ENCODE results near the gene AIG1.

DNA sequence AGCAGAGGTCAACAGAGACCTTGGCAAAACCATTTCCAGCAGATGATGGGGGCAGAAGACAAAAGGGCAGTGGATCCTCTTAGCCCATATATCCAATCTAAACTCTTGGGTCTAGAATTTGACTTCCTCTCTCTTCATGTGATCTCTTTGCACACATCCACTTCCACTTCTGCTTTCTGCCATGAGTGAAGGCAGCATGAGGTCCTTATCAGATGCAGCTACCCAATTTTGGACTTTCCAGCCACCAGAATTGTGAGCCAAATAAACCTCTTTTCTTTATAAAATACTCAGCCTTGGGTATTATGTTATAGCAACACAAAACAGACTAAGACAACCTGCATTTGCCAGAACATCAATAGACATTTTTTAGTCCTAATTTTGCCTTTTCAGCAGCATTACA lies 198.3 kb downstream of the AIG1 start:
- TF ChIP-seq, protein P1, sequence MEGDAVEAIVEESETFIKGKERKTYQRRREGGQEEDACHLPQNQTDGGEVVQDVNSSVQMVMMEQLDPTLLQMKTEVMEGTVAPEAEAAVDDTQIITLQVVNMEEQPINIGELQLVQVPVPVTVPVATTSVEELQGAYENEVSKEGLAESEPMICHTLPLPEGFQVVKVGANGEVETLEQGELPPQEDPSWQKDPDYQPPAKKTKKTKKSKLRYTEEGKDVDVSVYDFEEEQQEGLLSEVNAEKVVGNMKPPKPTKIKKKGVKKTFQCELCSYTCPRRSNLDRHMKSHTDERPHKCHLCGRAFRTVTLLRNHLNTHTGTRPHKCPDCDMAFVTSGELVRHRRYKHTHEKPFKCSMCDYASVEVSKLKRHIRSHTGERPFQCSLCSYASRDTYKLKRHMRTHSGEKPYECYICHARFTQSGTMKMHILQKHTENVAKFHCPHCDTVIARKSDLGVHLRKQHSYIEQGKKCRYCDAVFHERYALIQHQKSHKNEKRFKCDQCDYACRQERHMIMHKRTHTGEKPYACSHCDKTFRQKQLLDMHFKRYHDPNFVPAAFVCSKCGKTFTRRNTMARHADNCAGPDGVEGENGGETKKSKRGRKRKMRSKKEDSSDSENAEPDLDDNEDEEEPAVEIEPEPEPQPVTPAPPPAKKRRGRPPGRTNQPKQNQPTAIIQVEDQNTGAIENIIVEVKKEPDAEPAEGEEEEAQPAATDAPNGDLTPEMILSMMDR (IDR thresholded peaks at IDR 0.05 in 2 of 3, conservative IDR thresholded peaks at IDR 0.05 in 1 of 3; ENCODE audit: borderline replicate concordance in 1 of 3, insufficient read depth in 1 of 3, low read depth in 2 of 3, low read length in 2 of 3): no peak
- TF ChIP-seq, protein P2, sequence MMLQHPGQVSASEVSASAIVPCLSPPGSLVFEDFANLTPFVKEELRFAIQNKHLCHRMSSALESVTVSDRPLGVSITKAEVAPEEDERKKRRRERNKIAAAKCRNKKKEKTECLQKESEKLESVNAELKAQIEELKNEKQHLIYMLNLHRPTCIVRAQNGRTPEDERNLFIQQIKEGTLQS (IDR thresholded peaks at IDR 0.05): no peak
- TF ChIP-seq, protein P3, sequence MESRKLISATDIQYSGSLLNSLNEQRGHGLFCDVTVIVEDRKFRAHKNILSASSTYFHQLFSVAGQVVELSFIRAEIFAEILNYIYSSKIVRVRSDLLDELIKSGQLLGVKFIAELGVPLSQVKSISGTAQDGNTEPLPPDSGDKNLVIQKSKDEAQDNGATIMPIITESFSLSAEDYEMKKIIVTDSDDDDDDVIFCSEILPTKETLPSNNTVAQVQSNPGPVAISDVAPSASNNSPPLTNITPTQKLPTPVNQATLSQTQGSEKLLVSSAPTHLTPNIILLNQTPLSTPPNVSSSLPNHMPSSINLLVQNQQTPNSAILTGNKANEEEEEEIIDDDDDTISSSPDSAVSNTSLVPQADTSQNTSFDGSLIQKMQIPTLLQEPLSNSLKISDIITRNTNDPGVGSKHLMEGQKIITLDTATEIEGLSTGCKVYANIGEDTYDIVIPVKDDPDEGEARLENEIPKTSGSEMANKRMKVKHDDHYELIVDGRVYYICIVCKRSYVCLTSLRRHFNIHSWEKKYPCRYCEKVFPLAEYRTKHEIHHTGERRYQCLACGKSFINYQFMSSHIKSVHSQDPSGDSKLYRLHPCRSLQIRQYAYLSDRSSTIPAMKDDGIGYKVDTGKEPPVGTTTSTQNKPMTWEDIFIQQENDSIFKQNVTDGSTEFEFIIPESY (IDR thresholded peaks at IDR 0.05; ENCODE audit: extremely low read depth, insufficient replicate concordance, low read length): no peak
- TF ChIP-seq, protein P4, sequence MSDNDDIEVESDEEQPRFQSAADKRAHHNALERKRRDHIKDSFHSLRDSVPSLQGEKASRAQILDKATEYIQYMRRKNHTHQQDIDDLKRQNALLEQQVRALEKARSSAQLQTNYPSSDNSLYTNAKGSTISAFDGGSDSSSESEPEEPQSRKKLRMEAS (IDR thresholded peaks at IDR 0.05): no peak
- no peak for TF ChIP-seq POLR2A (IDR thresholded peaks at IDR 0.05; ENCODE audit: borderline replicate concordance, extremely low read depth, insufficient read depth, insufficient read length)
- no peak for TF ChIP-seq JUND (IDR thresholded peaks at IDR 0.05)
- no peak for TF ChIP-seq POLR2AphosphoS5 (IDR thresholded peaks at IDR 0.05; ENCODE audit: low read depth, low read length)
- TF ChIP-seq EZH2 (IDR thresholded peaks at IDR 0.05): no peak
- no peak for TF ChIP-seq TCF7L2 (IDR thresholded peaks at IDR 0.05; ENCODE audit: borderline replicate concordance, extremely low read depth, insufficient read depth, insufficient read length)
- no peak for TF ChIP-seq SIN3A (IDR thresholded peaks at IDR 0.05; ENCODE audit: low read depth)
- no peak for TF ChIP-seq YY1 (IDR thresholded peaks at IDR 0.05; ENCODE audit: extremely low read depth, insufficient replicate concordance, low read depth, low read length)
- TF ChIP-seq EZH2phosphoT487 (IDR thresholded peaks at IDR 0.05; ENCODE audit: borderline replicate concordance): no peak
- TF ChIP-seq SRF (IDR thresholded peaks at IDR 0.05; ENCODE audit: low read depth): no peak
